AML-193 (cell line): ENCODE measurements around the gene ZNF410.

Source experiments
- DNase-seq, 2 experiments: peaks; one replicate each; lab custom pipeline; 2025; lab: John Stamatoyannopoulos, UW

The ZNF410 gene

GRCh38 chr14:73949752-73950734, 63.4 kb downstream of the ZNF410 start, which contains the start of the genes COQ6 and FAM161B:
Gene COQ6 (plus strand): TSS chr14:73950302. CDS start chr14:73950333, 31 bp downstream.
Gene FAM161B (minus strand): TSS chr14:73950094. CDS start chr14:73950026, 68 bp downstream.
- peak; percentile 92 to 93 for DNase-seq

DNA sequence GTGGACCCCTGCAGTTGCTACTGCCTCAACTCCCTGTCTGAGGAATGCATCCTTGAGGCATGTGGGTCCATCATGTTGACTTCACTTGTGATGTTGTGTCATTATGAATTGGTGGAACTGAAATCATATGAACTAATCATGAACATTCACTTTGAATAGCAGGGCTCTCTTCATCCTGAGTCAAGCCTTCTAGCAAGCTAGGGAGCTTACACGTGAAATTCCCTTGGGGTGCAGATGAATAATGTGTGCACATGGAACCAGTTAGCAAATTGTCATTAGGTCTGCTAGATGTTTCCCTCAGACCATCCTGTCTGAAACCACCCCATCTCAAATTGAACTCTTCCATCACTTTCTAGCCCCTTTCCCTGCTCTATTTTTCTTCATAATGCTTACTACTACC, 67.1 kb downstream of the ZNF410 start:
- no peak for DNase-seq

DNA sequence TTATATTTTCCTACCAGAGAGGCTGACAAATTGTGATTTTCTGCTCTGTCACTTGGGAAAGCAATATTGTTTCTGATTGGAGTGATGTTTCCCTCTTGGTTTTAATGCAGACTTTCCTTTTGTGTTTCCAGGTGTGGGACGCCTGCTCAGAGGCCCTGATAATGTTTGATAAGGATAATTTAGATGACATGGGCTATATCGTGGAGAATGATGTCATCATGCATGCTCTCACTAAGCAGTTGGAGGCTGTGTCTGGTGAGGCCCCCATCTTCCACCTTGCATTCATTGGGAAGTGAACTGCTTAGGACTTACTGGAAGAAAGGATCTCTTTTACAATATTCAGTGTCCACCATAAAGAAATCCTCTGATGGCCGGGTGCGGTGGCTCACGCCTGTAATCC, 69.0 kb downstream of the ZNF410 start:
- DNase-seq = no peak

DNA sequence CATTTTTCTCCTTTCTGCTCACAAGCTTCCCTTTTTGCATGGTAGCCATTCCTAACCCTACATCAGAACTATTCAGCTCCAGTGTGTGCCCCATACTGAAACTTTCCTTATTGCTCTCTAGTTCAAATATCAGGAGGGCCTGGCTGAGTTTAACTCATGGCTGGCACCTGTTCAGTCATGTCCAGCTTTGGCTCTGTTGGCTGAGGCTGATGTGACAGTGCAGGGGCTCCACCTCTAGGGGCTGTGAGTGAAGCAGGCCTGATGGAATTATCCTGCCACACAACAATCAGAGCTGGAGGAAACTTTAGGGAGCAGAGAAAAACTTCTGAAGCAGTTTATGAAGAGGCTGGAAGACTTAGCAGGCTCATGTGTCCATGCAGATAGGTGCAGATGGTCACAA, 71.9 kb downstream of the ZNF410 start:
- no peak for DNase-seq

DNA sequence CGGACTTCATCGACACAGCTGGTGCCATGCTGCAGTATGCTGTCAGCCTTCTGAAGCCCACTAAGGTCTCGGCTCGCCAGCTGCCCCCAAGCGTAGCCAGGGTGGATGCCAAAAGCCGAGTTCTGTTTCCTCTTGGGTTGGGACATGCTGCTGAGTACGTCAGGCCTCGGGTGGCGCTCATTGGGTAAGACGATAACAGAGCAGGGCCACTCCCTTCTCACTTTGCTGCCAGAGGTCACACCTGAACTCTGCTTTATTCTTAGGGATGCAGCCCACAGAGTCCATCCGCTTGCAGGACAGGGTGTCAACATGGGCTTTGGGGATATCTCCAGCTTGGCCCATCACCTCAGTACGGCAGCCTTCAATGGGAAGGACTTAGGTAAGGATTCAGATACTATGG, 74.5 kb downstream of the ZNF410 start:
- DNase-seq = no peak

DNA sequence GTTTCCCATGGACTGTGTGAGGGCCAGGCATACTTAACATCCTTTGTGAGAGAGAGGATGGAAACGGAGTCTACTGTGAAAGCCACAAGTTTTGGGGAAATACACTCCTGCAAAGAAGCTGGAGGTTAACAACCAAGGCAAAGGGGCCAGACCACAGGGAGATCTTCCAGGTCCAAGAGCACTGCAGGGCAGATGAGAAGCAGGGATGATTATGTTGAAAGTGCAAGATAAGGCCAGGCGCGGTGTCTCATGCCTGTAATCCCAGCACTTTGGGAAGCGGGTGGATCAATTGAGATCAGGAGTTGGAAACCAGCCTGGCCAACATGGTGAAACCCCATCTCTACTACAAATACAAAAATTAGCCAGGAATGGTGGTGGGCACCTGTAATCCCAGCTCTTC, 78.6 kb downstream of the ZNF410 start:
- DNase-seq = no peak

DNA sequence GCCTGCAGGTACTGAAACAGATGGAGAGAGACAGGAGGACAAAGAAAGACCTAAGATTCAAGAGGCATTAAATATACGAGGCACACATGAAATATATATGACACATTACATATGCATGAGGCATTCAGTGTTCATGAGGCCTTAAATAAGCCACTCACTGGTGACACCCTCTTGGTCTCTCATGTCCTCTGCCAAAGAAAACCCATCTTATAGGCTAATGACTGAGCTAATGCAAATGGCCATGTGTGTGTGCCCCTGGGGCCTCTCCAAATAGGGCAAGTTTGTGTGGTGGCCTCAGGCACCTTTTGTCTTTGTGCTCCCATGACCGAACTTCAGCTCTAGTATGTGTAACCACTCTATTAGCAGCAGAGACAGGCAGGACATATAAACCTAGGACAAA, 82.2 kb downstream of the ZNF410 start:
- no peak for DNase-seq

- no peak for DNase-seq
These were observed 86.8 kb downstream of the ZNF410 start for GRCh38 chr14:73973497-73973896.

DNA sequence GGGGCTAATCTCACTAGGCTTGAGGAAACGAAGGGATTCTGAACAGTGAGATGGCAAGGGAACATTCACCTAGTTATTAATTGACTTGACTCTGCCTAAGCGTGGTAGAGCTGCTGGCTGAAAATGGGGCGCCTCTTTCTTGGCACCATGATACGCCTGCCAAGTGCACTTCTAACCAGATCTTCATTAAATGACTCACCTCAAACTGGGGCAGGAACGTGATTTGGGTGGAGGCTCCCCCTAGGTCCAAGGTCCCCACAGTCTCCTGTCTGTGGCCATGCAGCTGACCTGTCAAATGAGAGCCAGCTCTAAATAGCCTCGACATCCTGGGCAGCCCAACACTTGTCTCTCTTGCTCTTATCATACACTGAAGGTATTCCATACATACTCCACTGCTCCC, 89.5 kb downstream of the ZNF410 start:
- no peak for DNase-seq

DNA sequence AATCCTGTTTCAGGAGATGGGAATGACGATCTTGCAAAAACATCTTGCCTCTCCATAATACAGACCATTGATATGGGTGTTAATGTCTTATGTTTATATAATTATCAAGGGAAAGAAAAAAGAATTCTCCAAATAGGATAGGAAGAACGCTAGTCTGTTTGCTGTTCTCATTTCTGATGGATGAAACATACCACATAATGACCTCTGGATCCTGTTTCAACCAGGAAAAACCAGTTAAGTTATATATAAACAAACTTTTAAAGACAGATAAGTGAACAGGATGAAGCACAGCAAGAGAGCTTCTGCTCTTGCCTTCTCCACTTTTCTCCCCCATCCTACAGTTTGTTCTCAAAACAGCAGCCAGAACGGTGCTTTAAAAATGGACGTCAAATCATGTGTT, 91.2 kb downstream of the ZNF410 start:
- no peak for DNase-seq
